Activated CD4-positive, alpha-beta T cell treated with anti-CD3 and anti-CD28 coated beads, Interleukin-2, amount 50 U/mL, for 4 hours (primary cell): ENCODE data around the gene SARDH.
"Not testable (repeated sequence)": the region's sequence is repeated elsewhere in the genome, so short reads cannot be mapped to it uniquely, and the experiment has no call there.

Source experiments
- DNase-seq, 2 experiments: peaks; one replicate each; pipeline ENCODE4 v3.0.0-alpha.2; 2020

The SARDH gene

GRCh38 chr9:133641861-133642595 lies 96.1 kb downstream of the SARDH start:
- no peak for DNase-seq

GRCh38 chr9:133641396-133641655 lies 96.8 kb downstream of the SARDH start:
- DNase-seq: no peak

GRCh38 chr9:133640580-133641395 lies 97.4 kb downstream of the SARDH start:
- no peak for DNase-seq

GRCh38 chr9:133640160-133640559 lies 98.0 kb downstream of the SARDH start:
- no peak for DNase-seq

GRCh38 chr9:133639613-133640012 lies 98.5 kb downstream of the SARDH start:
- no peak for DNase-seq

- no peak for DNase-seq
These were observed 99.4 kb downstream of the SARDH start for GRCh38 chr9:133638711-133639110.

GRCh38 chr9:133638076-133638475 lies 100.1 kb downstream of the SARDH start:
- no peak for DNase-seq

GRCh38 chr9:133637451-133638055 lies 100.6 kb downstream of the SARDH start:
- DNase-seq: no peak

- DNase-seq: no peak
These were observed 101.2 kb downstream of the SARDH start for GRCh38 chr9:133636902-133637301.

GRCh38 chr9:133635533-133636531 lies 102.3 kb downstream of the SARDH start, which contains the start of gene DBH:
Gene DBH (plus strand): TSS chr9:133636363. CDS start chr9:133636372, 9 bp downstream.
- DNase-seq: no peak

- DNase-seq: no peak
These were observed 103.1 kb downstream of the SARDH start for GRCh38 chr9:133635098-133635497.

- no peak for DNase-seq
These were observed 104.0 kb downstream of the SARDH start for GRCh38 chr9:133634081-133634691.

GRCh38 chr9:133633681-133634080 lies 104.5 kb downstream of the SARDH start:
- DNase-seq: no peak

GRCh38 chr9:133632806-133633680 lies 105.1 kb downstream of the SARDH start:
- no peak for DNase-seq

- DNase-seq: no peak
These were observed 107.0 kb downstream of the SARDH start for GRCh38 chr9:133631111-133631510.

GRCh38 chr9:133629221-133630110 lies 108.7 kb downstream of the SARDH start:
- DNase-seq: no peak

- no peak for DNase-seq
These were observed 109.4 kb downstream of the SARDH start for GRCh38 chr9:133628766-133629165.

GRCh38 chr9:133627341-133627740 lies 110.8 kb downstream of the SARDH start:
- no peak for DNase-seq

GRCh38 chr9:133626008-133626407 lies 112.1 kb downstream of the SARDH start:
- not testable (repeated sequence) for DNase-seq

- DNase-seq: no peak
These were observed 115.6 kb downstream of the SARDH start for GRCh38 chr9:133622555-133622954.
